A673 (cell line): ENCODE measurements around the gene APEH. TPM values are rescaled to one million over a fixed set of nuclear protein-coding genes. Genes with fewer than 3 reads are reported as not detected.

Experiments used
- BruUV-seq: library from RNA; stranded (reverse); fragments of 400-500 nt; replicated peaks from 2 replicates; lab custom pipeline; 2021; lab: Mats Ljungman, UMichigan
- CTCF ChIA-PET: fragments of 300-600 bp; sonication (Branson Sonifier 250); formaldehyde crosslinking; loops from one replicate; lab custom pipeline; 2022; ENCODE audit warnings: antibody characterized with exemption; lab: Charles Lee
- POLR2A ChIA-PET: fragments of 300-600 bp; sonication (Branson Sonifier 250); formaldehyde crosslinking; loops from one replicate; lab custom pipeline; 2022; ENCODE audit warnings: antibody characterized with exemption; ENCODE audit not compliant: low non-redundant PET; lab: Charles Lee
- DNase-seq: peaks from one replicate; pipeline ENCODE4 v3.0.0-alpha.2; 2015; ENCODE audit warnings: low spot score
- H3K27ac ChIP-seq: fragments of 200-600 bp; sonication (generic); 2 replicates; pipeline ENCODE4 v1.5.1; 2016; ENCODE audit warnings: mixed run types, low read depth, mild to moderate bottlenecking, mixed read lengths, antibody characterized with exemption, low read length; ENCODE audit not compliant: poor library complexity, severe bottlenecking
- H3K27me3 ChIP-seq: fragments of 200-600 bp; sonication (generic); replicated peaks from 2 replicates; pipeline ENCODE4 v1.6.1; 2017; ENCODE audit warnings: mixed run types, low read depth, mild to moderate bottlenecking, mixed read lengths, antibody characterized with exemption, low read length; ENCODE audit not compliant: insufficient read depth, poor library complexity
- H3K36me3 ChIP-seq: fragments of 200-600 bp; sonication (generic); 2 replicates; pipeline ENCODE4 v1.6.1; 2016; ENCODE audit warnings: mixed run types, mild to moderate bottlenecking, mixed read lengths, antibody characterized with exemption, low read length; ENCODE audit not compliant: insufficient read depth, poor library complexity, severe bottlenecking
- H3K4me1 ChIP-seq: fragments of 200-600 bp; sonication (generic); 2 replicates; pipeline ENCODE4 v1.6.1; 2017; ENCODE audit warnings: mixed run types, mild to moderate bottlenecking, mixed read lengths, antibody characterized with exemption, low read length; ENCODE audit not compliant: insufficient read depth, poor library complexity, severe bottlenecking
- H3K4me3 ChIP-seq: fragments of 200-600 bp; sonication (generic); 2 replicates; pipeline ENCODE4 v1.5.1; 2016; ENCODE audit warnings: low read depth, mixed run types, mild to moderate bottlenecking, mixed read lengths, low read length; ENCODE audit not compliant: poor library complexity, severe bottlenecking
- H3K9me3 ChIP-seq: fragments of 200-600 bp; sonication (generic); 2 replicates; pipeline ENCODE4 v1.6.1; 2016; ENCODE audit warnings: mixed run types, low read depth, mild to moderate bottlenecking, mixed read lengths, antibody characterized with exemption, low read length; ENCODE audit not compliant: poor library complexity, severe bottlenecking
- CTCF ChIP-seq: fragments of 300-800, 200-600 bp; sonication (generic); conservative IDR thresholded peaks from 2 replicates; pipeline ENCODE4 v1.5.1; 2017; ENCODE audit warnings: low read depth, mild to moderate bottlenecking, antibody characterized with exemption, low read length, moderate library complexity, mixed read lengths
- EZH2 ChIP-seq: fragments of 200-600 bp; sonication (generic); IDR thresholded peaks from 2 replicates; pipeline ENCODE4 v1.6.1; 2017; ENCODE audit warnings: borderline replicate concordance, low read depth, mild to moderate bottlenecking, mixed read lengths, antibody characterized with exemption, low read length; ENCODE audit not compliant: poor library complexity, severe bottlenecking
- intact Hi-C: fragments of 100-400 bp; cut with micrococcal nuclease; formaldehyde crosslinking; loops from one replicate; pipeline ENCODE4 v1.10.0; 2022; ENCODE audit not compliant: unreplicated experiment
- total RNA-seq: library from RNA; stranded (reverse); gene quantifications from 2 replicates; pipeline ENCODE4 v1.2.3, GENCODE V29; 2021

APEH gene
- total RNA-seq, 1 experiment from 2014 or later: 64.9 TPM

GRCh38 chr3:49723296-49723627 lies 49.1 kb downstream of the APEH start:
- peaks cover 5% of the 10 kb centered on the region for H3K36me3 ChIP-seq
- H3K4me3 ChIP-seq: peak overlapping the region; percentile 83
- intact Hi-C loops: loop anchor here (10.0 kb wide), 1 partner anchor 122 kb away; no protein-coding TSS in a partner anchor
- BruUV-seq: TSS peak; percentile 36
- peak overlapping the region; percentile 85 for H3K27ac ChIP-seq
- no peak for TF ChIP-seq EZH2
- TF ChIP-seq CTCF: no peak
- no peaks in the 10 kb centered on the region for H3K27me3 ChIP-seq
- ChIA-PET CTCF (no interaction called here), POLR2A (no interaction called here)
- H3K9me3 ChIP-seq: no peaks in the 10 kb centered on the region
- peak; percentile 15 for DNase-seq
- no peaks in the 10 kb centered on the region for H3K4me1 ChIP-seq

- peak within 1 kb of the TSS; percentile 85 for H3K27ac ChIP-seq
- peak; percentile 88 for DNase-seq
- no peaks in the 10 kb centered on the region for H3K4me1 ChIP-seq
- CTCF ChIA-PET: interaction anchor here (1.0 kb wide), 1 partner anchor 184 kb away, joined by 3 read pairs; no protein-coding TSS in a partner anchor
- POLR2A ChIA-PET: no interaction called here
- peak within 1 kb of the TSS; percentile 83 for H3K4me3 ChIP-seq
- no peaks in the 10 kb centered on the region for H3K27me3 ChIP-seq
- intact Hi-C loops: loop anchor here (10.0 kb wide), 1 partner anchor 121 kb away; no protein-coding TSS in a partner anchor
- no peaks in the 10 kb centered on the region for H3K9me3 ChIP-seq
- peaks cover 5% of the 10 kb centered on the region for H3K36me3 ChIP-seq
- BruUV-seq: no TSS peak
- TF ChIP-seq EZH2 (no peak), CTCF (no peak)
Observed at GRCh38 chr3:49723628-49724551, 49.7 kb downstream of the APEH start, which contains the start of gene GMPPB. GMPPB (minus strand) TSS chr3:49723951; CDS start chr3:49723726, 225 bp downstream.

- Histone ChIP-seq H3K9me3 (no peaks in the 10 kb centered on the region), H3K4me3 (peak overlapping the region; percentile 83), H3K36me3 (peaks cover 5% of the 10 kb centered on the region), H3K27me3 (no peaks in the 10 kb centered on the region), H3K4me1 (no peaks in the 10 kb centered on the region), H3K27ac (peak overlapping the region; percentile 85)
- intact Hi-C loops: loop anchor here (10.0 kb wide), 1 partner anchor 120 kb away; no protein-coding TSS in a partner anchor
- no peak for TF ChIP-seq EZH2
- no peak for TF ChIP-seq CTCF
- no TSS peak for BruUV-seq
- DNase-seq: no peak
- POLR2A ChIA-PET: no interaction called here
- CTCF ChIA-PET: interaction anchor here (1.0 kb wide), 1 partner anchor 185 kb away, joined by 3 read pairs; no protein-coding TSS in a partner anchor
Observed at GRCh38 chr3:49724586-49724985, 50.4 kb downstream of the APEH start.
